MM.1S (cell line): ENCODE data around the gene HMG20A.

ENCODE experiments used
- DNase-seq: peaks from one replicate; pipeline ENCODE4 v3.0.0-alpha.2; 2015
- H2AFZ ChIP-seq: fragments of 300-600 bp; sonication (generic); 2 replicates; pipeline ENCODE4 v1.6.0; 2016; ENCODE audit warnings: antibody characterized with exemption, low read length
- H3F3A ChIP-seq: fragments of 300-600 bp; sonication (generic); 2 replicates; pipeline ENCODE4 v1.6.1; 2016; ENCODE audit warnings: mild to moderate bottlenecking, antibody characterized with exemption, low read length, moderate library complexity, mixed read lengths; ENCODE audit not compliant: insufficient read depth
- H3K27ac ChIP-seq: fragments of 300-600 bp; sonication (generic); 2 replicates; pipeline ENCODE4 v1.5.1; 2016; ENCODE audit warnings: mild to moderate bottlenecking, low read length
- H3K27me3 ChIP-seq: fragments of 300-600 bp; sonication (generic); replicated peaks from 2 replicates; pipeline ENCODE4 v1.6.0; 2016; ENCODE audit warnings: low read length; ENCODE audit not compliant: insufficient read depth
- H3K36me3 ChIP-seq: fragments of 300-600 bp; sonication (generic); replicated peaks from 2 replicates; pipeline ENCODE4 v1.6.1; 2016; ENCODE audit warnings: mild to moderate bottlenecking, low read length, mixed read lengths; ENCODE audit not compliant: insufficient read depth
- H3K4me1 ChIP-seq: fragments of 300-600 bp; sonication (generic); 2 replicates; pipeline ENCODE4 v1.6.1; 2016; ENCODE audit warnings: low read length, mixed read lengths
- H3K4me2 ChIP-seq: fragments of 300-600 bp; sonication (generic); 2 replicates; pipeline ENCODE4 v1.6.0; 2016; ENCODE audit warnings: low read depth, low read length
- H3K4me3 ChIP-seq: fragments of 300-600 bp; sonication (generic); 2 replicates; pipeline ENCODE4 v1.5.1; 2016; ENCODE audit warnings: low read length, mixed read lengths
- H3K79me2 ChIP-seq: fragments of 300-600 bp; sonication (generic); 2 replicates; pipeline ENCODE4 v1.6.1; 2016; ENCODE audit warnings: mixed run types, low read length, mixed read lengths
- H3K9ac ChIP-seq: fragments of 300-600 bp; sonication (generic); 2 replicates; pipeline ENCODE4 v1.6.1; 2016; ENCODE audit warnings: low read length, mixed read lengths
- H3K9me2 ChIP-seq: fragments of 300-600 bp; sonication (generic); replicated peaks from 2 replicates; pipeline ENCODE4 v1.6.1; 2016; ENCODE audit warnings: mild to moderate bottlenecking, low read length, mixed read lengths; ENCODE audit not compliant: insufficient read depth
- H3K9me3 ChIP-seq: fragments of 300-600 bp; sonication (generic); replicated peaks from 2 replicates; pipeline ENCODE4 v1.6.1; 2016; ENCODE audit warnings: mild to moderate bottlenecking, low read length, mixed read lengths; ENCODE audit not compliant: insufficient read depth
- H4K20me1 ChIP-seq: fragments of 300-600 bp; sonication (generic); 2 replicates; pipeline ENCODE4 v1.6.1; 2016; ENCODE audit warnings: mild to moderate bottlenecking, low read length, moderate library complexity, mixed read lengths; ENCODE audit not compliant: insufficient read depth
- CTCF ChIP-seq: fragments of 300-600 bp; sonication (generic); IDR thresholded peaks from 2 replicates; pipeline ENCODE4 v1.5.1; 2016; ENCODE audit warnings: antibody characterized with exemption, low read length, mixed read lengths
- EZH2 ChIP-seq: fragments of 300-600 bp; sonication (generic); optimal IDR thresholded peaks from 2 replicates; pipeline ENCODE3; 2017; ENCODE audit warnings: low read depth, mild to moderate bottlenecking, antibody characterized with exemption, low read length, mixed read lengths
- EZH2phosphoT487 ChIP-seq: fragments of 300-600 bp; sonication (generic); IDR thresholded peaks from 2 replicates; pipeline ENCODE4 v1.6.1; 2018; ENCODE audit warnings: antibody characterized with exemption, low read length

HMG20A gene

DNA sequence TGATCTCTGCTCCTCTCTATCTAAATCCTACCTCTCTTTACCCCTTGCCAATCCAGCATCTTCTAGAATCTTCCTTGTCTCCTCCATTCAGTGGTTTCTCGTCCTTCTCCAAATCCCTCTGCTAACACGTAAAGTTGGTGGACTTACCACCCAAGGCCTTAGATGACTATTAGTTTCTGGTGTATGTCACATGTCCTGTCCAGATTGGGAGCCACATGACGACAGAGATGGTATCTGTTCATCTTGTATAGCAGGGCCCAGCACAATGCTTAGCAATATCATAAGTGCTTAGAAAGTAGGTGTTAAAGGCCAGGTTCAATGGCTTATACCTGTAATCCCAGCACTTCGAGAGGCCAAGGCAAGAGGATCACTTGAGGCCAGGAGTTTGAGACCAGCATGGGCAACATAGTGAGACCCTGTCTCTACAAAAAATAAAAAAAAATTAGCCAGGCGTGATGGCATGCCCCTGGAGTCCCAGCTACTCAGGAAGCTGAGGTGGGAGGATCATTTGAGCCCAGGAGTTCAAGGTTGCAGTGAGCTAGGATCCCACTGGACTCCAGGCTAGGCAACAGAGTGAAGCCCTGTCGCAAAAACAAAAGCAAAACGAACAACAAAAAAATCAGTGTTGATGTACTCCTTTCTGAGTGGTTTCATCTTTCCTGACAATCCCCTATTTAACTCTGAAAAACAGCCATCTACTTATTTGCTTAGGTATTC lies 81.8 kb downstream of the HMG20A start:
- DNase-seq: no peak
- Histone ChIP-seq H3K4me1 (no peaks in the 10 kb centered on the region), H3K9me3 (no peaks in the 10 kb centered on the region), H3K79me2 (no peaks in the 10 kb centered on the region), H3K27me3 (no peaks in the 10 kb centered on the region), H3K36me3 (no peaks in the 10 kb centered on the region), H2AFZ (no peak overlapping the region), H3K4me3 (no peak overlapping the region), H3K9ac (no peak overlapping the region), H3K27ac (no peak overlapping the region), H4K20me1 (no peaks in the 10 kb centered on the region), H3K9me2 (no peaks in the 10 kb centered on the region), H3F3A (no peaks in the 10 kb centered on the region), H3K4me2 (no peak overlapping the region)
- TF ChIP-seq EZH2phosphoT487 (no peak), CTCF (no peak), EZH2 (no peak)

- H3K79me2 ChIP-seq: no peaks in the 10 kb centered on the region
- no peaks in the 10 kb centered on the region for H3F3A ChIP-seq
- H3K9ac ChIP-seq: no peak overlapping the region
- no peak overlapping the region for H3K27ac ChIP-seq
- H3K27me3 ChIP-seq: no peaks in the 10 kb centered on the region
- no peaks in the 10 kb centered on the region for H3K4me1 ChIP-seq
- no peaks in the 10 kb centered on the region for H3K9me2 ChIP-seq
- H4K20me1 ChIP-seq: no peaks in the 10 kb centered on the region
- H2AFZ ChIP-seq: no peak overlapping the region
- no peak overlapping the region for H3K4me2 ChIP-seq
- TF ChIP-seq EZH2phosphoT487: no peak
- TF ChIP-seq EZH2: no peak
- TF ChIP-seq CTCF: no peak
- no peak for DNase-seq
- H3K36me3 ChIP-seq: no peaks in the 10 kb centered on the region
- no peak overlapping the region for H3K4me3 ChIP-seq
- H3K9me3 ChIP-seq: no peaks in the 10 kb centered on the region
Observed at GRCh38 chr15:77503240-77503639, 82.6 kb downstream of the HMG20A start.

GRCh38 chr15:77503764-77504163 lies 83.1 kb downstream of the HMG20A start:
- Histone ChIP-seq H3K27me3 (no peaks in the 10 kb centered on the region), H3K36me3 (no peaks in the 10 kb centered on the region), H3K4me1 (0 out of 2 replicates have a peak, but pooled peaks cover 4% of the 10 kb centered on the region), H3K4me2 (no peak overlapping the region), H3K79me2 (no peaks in the 10 kb centered on the region), H4K20me1 (no peaks in the 10 kb centered on the region), H3K9me2 (no peaks in the 10 kb centered on the region), H3K9ac (no peak overlapping the region), H3F3A (no peaks in the 10 kb centered on the region), H3K27ac (no peak overlapping the region), H3K4me3 (no peak overlapping the region), H3K9me3 (no peaks in the 10 kb centered on the region), H2AFZ (no peak overlapping the region)
- TF ChIP-seq CTCF (no peak), EZH2 (no peak)
- no peak for DNase-seq
